ENCODE measurements around the gene NEDD8. TPM values are rescaled to one million over a fixed set of nuclear protein-coding genes. Genes with fewer than 3 reads are reported as not detected.
"Not testable (repeated sequence)": the region's sequence is repeated elsewhere in the genome, so short reads cannot be mapped to it uniquely, and the experiment has no call there.

The NEDD8 gene
- total and polyA plus RNA-seq, 8 donors: 162 to 219 (median 200) TPM

DNA sequence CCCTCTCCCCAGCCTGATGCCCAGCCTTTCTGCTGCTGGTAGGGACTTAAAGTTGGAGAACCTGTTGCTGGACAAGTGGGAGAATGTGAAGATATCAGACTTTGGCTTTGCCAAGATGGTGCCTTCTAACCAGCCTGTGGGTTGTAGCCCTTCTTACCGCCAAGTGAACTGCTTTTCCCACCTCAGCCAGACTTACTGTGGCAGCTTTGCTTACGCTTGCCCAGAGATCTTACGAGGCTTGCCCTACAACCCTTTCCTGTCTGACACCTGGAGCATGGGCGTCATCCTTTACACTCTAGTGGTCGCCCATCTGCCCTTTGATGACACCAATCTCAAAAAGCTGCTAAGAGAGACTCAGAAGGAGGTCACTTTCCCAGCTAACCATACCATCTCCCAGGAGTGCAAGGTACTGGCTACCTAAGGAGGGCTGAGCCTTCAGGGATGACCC, 25.0 kb downstream of the NEDD8 start:
- Histone ChIP-seq H3K4me1 (peaks cover 0 to 11% of the 10 kb centered on the region in 2 donors), H3K4me3 (no peak overlapping the region), H3K27ac (no peak overlapping the region), H3K36me3 (peaks cover 0 to 92% of the 10 kb centered on the region in 2 donors), H3K9me3 (no peaks in the 10 kb centered on the region), H3K27me3 (no peaks in the 10 kb centered on the region)
- ATAC-seq: no peak
- TF ChIP-seq, protein P1, sequence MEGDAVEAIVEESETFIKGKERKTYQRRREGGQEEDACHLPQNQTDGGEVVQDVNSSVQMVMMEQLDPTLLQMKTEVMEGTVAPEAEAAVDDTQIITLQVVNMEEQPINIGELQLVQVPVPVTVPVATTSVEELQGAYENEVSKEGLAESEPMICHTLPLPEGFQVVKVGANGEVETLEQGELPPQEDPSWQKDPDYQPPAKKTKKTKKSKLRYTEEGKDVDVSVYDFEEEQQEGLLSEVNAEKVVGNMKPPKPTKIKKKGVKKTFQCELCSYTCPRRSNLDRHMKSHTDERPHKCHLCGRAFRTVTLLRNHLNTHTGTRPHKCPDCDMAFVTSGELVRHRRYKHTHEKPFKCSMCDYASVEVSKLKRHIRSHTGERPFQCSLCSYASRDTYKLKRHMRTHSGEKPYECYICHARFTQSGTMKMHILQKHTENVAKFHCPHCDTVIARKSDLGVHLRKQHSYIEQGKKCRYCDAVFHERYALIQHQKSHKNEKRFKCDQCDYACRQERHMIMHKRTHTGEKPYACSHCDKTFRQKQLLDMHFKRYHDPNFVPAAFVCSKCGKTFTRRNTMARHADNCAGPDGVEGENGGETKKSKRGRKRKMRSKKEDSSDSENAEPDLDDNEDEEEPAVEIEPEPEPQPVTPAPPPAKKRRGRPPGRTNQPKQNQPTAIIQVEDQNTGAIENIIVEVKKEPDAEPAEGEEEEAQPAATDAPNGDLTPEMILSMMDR (IDR thresholded peaks at IDR 0.05): no peak
- intact Hi-C loops (cut with DNase I): no loop called here
- no peak for DNase-seq

DNA sequence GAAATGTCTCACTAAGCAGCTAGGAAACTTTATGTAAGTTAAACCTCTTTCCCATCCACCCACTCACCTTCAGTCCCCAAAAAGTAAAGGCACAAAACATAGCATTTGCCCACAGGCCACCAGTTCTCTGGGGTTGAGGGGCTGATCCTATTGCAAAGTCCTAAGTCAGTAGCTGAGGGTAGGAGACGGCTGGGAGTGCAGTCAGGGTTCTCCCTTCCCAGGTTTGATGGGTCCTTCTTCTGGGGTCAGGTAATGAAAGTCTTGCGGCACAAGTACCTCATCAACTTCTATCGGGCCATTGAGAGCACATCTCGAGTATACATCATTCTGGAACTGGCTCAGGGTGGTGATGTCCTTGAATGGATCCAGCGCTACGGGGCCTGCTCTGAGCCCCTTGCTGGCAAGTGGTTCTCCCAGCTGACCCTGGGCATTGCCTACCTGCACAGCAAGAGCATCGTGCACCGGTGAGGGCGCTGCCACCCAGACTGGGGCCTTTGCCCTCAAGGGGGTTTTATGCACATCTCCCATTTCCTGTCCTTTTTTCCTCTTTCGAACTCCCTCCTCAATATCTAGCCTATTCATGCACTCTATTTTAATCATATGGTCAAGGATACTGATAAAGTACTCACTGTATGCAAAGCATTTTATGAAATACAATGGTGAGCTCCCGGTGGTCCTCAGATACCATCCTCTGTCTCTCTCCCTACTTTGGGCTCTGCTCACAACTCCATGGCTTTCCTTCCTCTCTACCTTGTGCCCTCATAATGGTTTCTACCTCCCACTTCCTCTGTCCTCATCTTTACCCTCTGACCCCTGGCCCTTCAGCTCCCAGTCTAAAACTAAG, 25.7 kb downstream of the NEDD8 start:
- no peak overlapping the region for H3K27ac ChIP-seq
- peaks cover 0 to 95% of the 10 kb centered on the region in 2 donors for H3K36me3 ChIP-seq
- H3K4me3 ChIP-seq: no peak overlapping the region
- intact Hi-C loops (cut with DNase I): no loop called here
- ATAC-seq (no peak), DNase-seq (no peak)
- peaks cover 0 to 2% of the 10 kb centered on the region in 2 donors for H3K9me3 ChIP-seq
- no peaks in the 10 kb centered on the region for H3K27me3 ChIP-seq
- TF ChIP-seq, protein P1 (IDR thresholded peaks at IDR 0.05): no peak
- H3K4me1 ChIP-seq: peaks cover 0 to 5% of the 10 kb centered on the region in 2 donors

DNA sequence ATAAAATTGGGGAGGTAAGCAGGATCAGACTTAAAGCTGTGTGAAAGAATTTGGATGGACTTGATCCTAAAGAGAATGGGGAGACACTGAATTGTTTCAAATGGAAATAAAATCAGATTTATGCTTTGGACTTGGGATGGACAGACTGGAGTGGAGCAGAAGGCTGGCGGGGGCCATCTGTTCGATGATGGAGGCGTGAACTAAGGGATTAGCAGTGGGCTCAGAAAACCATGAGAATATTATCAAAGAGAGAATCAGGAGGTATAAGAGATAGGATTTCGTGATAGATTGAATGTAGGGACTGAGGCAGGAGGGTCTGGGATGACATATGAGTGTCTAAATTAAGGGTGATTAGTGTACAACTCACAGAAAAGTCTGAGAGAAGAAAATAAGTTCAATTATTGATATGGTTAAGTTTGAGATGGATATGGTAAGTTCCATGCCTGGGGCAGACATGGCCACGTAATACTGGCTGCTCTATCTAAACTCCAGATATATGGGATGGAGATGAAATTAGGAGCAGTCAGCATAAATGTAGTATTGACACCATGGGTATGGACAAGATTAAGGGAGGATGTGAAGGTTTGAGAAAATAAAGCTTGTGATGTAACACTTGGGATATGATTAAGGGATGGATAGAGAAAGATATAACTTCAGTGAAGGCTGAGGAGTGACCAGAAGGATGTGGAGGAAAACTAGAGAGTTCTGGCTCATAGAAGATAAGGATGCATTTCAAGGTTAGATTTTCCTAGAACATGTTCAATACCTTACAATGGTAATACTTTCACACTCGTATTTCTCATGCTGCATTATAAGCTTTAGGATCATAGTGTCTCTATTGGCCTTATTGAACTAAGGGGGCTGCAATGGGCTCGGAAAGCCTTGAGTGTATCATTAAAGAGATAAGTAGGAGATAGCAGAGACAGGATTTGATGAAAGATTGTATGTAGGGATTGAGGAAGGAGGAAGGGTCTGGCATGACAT, 27.7 kb downstream of the NEDD8 start:
- no peak overlapping the region for H3K27ac ChIP-seq
- ATAC-seq (no peak), DNase-seq (no peak)
- H3K27me3 ChIP-seq: no peaks in the 10 kb centered on the region
- H3K4me3 ChIP-seq: no peak overlapping the region
- H3K4me1 ChIP-seq: peaks cover 0 to 4% of the 10 kb centered on the region in 2 donors
- H3K9me3 ChIP-seq: peaks cover 0 to 2% of the 10 kb centered on the region in 2 donors
- H3K36me3 ChIP-seq: peaks cover 0 to 84% of the 10 kb centered on the region in 2 donors
- TF ChIP-seq, protein P1 (IDR thresholded peaks at IDR 0.05): no peak
- intact Hi-C loops (cut with DNase I): no loop called here

DNA sequence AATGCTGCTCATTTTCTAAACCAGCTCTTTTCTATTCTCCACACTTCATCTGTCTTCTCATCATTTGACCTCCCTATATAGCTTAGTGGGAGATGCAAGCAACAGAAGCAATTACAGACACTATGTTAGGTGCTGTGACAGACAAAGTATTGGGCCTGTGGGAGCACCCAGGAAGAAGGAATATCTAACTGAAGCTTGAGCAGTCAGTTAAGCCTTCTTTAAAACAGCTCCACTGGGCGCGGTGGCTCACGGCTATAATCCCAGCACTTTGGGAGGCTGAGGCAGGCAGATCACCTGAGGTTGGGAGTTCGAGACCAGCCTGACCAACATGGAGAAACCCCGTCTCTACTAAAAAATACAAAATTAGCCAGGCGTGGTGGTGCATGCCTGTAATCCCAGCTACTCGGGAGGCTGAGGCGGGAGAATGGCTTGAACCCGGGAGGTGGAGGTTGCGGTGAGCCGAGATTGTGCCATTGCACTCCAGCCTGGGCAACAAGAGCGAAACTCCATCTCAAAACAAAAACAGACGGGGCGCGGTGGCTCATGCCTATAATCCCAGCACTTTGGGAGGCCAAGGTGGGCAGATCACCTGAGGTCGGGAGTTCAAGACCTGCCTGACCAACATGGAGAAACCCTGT, 28.8 kb downstream of the NEDD8 start:
- not testable (repeated sequence) for DNase-seq
- H3K4me1 ChIP-seq: peaks cover 0 to 10% of the 10 kb centered on the region in 2 donors

DNA sequence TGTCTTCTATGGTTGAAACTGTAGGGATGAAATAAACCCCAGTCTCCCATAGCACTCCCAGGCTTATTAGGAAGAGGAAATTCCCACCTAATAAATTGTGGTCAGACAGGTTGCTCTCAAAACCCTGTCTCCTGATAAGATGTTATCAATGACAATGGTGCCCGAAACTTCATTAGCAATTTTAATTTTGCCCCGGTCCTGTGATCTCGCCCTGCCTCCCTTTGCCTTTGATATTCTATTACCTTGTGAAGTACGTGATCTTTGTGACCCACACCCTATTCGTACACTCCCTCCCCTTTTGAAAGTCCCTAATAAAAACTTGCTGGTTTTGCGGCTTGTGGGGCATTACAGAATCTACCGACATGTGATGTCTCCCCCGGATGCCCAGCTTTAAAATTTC, 29.6 kb downstream of the NEDD8 start:
- peaks cover 0 to 65% of the 10 kb centered on the region in 2 donors for H3K36me3 ChIP-seq
- not testable (repeated sequence) for H3K27ac ChIP-seq

More for the DNA sequence above, 28.8 kb downstream of the NEDD8 start:
- H3K9me3 ChIP-seq; H3K27ac ChIP-seq; H3K4me3 ChIP-seq; intact Hi-C loops (cut with DNase I); H3K27me3 ChIP-seq; ATAC-seq: not testable (repeated sequence)
- peaks cover 0 to 73% of the 10 kb centered on the region in 2 donors for H3K36me3 ChIP-seq

More for the DNA sequence above, 29.6 kb downstream of the NEDD8 start:
- H3K27me3 ChIP-seq; H3K9me3 ChIP-seq; intact Hi-C loops (cut with DNase I); DNase-seq; H3K4me3 ChIP-seq; ATAC-seq: not testable (repeated sequence)
- peaks cover 0 to 16% of the 10 kb centered on the region in 2 donors for H3K4me1 ChIP-seq
